Measurements from ENCODE around the gene FXYD4. TPM values are rescaled to one million over a fixed set of nuclear protein-coding genes. Genes with fewer than 3 reads are reported as not detected.

FXYD4 gene
- total RNA-seq, 2 donors from 2014 or later: 0.97 TPM; not detected in 1

DNA sequence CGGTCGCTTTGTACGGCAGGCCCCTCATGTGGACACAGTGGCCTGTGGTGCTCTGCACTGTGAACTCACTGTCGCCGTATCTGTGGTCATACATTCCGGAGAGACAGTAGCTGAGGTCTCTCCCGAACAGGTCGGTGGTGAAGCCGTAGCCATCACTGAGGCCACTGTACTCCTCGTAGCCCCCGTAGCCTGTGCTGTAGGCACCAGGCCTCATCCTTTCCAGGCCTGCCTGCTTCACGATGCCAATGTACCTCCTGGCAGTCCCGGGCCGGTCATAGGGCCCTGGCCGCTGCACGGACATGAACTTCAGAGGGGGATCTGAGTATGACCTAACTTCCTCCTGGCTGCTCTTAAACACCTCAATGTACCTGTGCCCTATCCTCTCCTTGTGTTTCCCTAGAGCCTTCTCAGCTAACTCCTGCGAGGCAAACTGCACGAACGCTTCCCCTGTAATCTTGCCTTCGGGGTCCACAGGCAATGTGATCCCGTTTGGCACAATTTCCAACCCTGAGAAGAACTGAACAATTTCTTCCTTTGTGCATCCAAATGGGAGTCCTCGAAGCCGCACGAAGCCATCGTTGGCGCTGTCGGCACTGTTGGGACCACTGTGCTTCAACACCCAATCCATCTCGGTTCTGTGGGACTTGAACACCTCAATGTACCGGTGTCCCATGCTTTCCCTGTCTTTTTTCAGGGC, 15.7 kb downstream of the FXYD4 start:
- Mint-ChIP-seq H3K27ac (no peak overlapping the region), H3K4me3 (no peak overlapping the region), H3K9me3 (no peaks in the 10 kb centered on the region), H3K36me3 (ENCODE audit: low read depth) (peaks cover 62% of the 10 kb centered on the region), H3K27me3 (ENCODE audit: insufficient read depth) (no peaks in the 10 kb centered on the region), H3K4me1 (peaks cover 34% of the 10 kb centered on the region)
- H3K4me3 ChIP-seq (ENCODE audit: low read length): no peak overlapping the region
- TF ChIP-seq CTCF (conservative IDR thresholded peaks at IDR 0.05): no peak
- H3K36me3 ChIP-seq (ENCODE audit: control insufficient read depth, insufficient read depth, low read length): peaks cover 70% of the 10 kb centered on the region
- H3K27me3 ChIP-seq (ENCODE audit: control insufficient read depth, insufficient read depth, low read length, poor library complexity, severe bottlenecking): no peaks in the 10 kb centered on the region
- H3K27ac ChIP-seq (ENCODE audit: low read depth, low read length): no peak overlapping the region
- peaks cover 12% of the 10 kb centered on the region for H3K4me1 ChIP-seq (ENCODE audit: control insufficient read depth, insufficient read depth, low read length)
- 95 to 97% methylated on average over 28 to 29 of the region's 29 CpGs for WGBS, 2 experiments (ENCODE audit: insufficient coverage in 1 of 2, insufficient read length in 1 of 2)
- no peaks in the 10 kb centered on the region for H3K9me3 ChIP-seq (ENCODE audit: control insufficient read depth, low read length)
- no peak overlapping the region for H3K9ac ChIP-seq (ENCODE audit: extremely low read depth, low read length, poor library complexity, severe bottlenecking)
- DNase-seq: no peak

- Mint-ChIP-seq H3K27me3 (ENCODE audit: insufficient read depth) (no peaks in the 10 kb centered on the region), H3K4me1 (peaks cover 38% of the 10 kb centered on the region), H3K27ac (no peak overlapping the region), H3K4me3 (no peak overlapping the region), H3K9me3 (no peaks in the 10 kb centered on the region), H3K36me3 (ENCODE audit: low read depth) (peaks cover 67% of the 10 kb centered on the region)
- 83 to 95% methylated on average over 1 to 5 of the region's 5 CpGs for whole genome bisulfite sequencing, 2 experiments (ENCODE audit: insufficient coverage in 1 of 2, insufficient read length in 1 of 2)
- no peak overlapping the region for H3K4me3 ChIP-seq (ENCODE audit: low read length)
- H3K9ac ChIP-seq (ENCODE audit: extremely low read depth, low read length, poor library complexity, severe bottlenecking): no peak overlapping the region
- no peaks in the 10 kb centered on the region for H3K9me3 ChIP-seq (ENCODE audit: control insufficient read depth, low read length)
- H3K4me1 ChIP-seq (ENCODE audit: control insufficient read depth, insufficient read depth, low read length): peaks cover 14% of the 10 kb centered on the region
- H3K27ac ChIP-seq (ENCODE audit: low read depth, low read length): no peak overlapping the region
- H3K27me3 ChIP-seq (ENCODE audit: control insufficient read depth, insufficient read depth, low read length, poor library complexity, severe bottlenecking): no peaks in the 10 kb centered on the region
- no peak for TF ChIP-seq CTCF (conservative IDR thresholded peaks at IDR 0.05)
- no peak for DNase-seq
- peaks cover 73% of the 10 kb centered on the region for H3K36me3 ChIP-seq (ENCODE audit: control insufficient read depth, insufficient read depth, low read length)
Measured at GRCh38 chr10:43387678-43388032, 16.2 kb downstream of the FXYD4 start.

- TF ChIP-seq CTCF (conservative IDR thresholded peaks at IDR 0.05): no peak
- H3K9me3 ChIP-seq (ENCODE audit: control insufficient read depth, low read length): no peaks in the 10 kb centered on the region
- no peaks in the 10 kb centered on the region for H3K27me3 ChIP-seq (ENCODE audit: control insufficient read depth, insufficient read depth, low read length, poor library complexity, severe bottlenecking)
- no peaks in the 10 kb centered on the region for H3K9me3 Mint-ChIP-seq
- H3K36me3 Mint-ChIP-seq (ENCODE audit: low read depth): peaks cover 85% of the 10 kb centered on the region
- peaks cover 16% of the 10 kb centered on the region for H3K4me1 ChIP-seq (ENCODE audit: control insufficient read depth, insufficient read depth, low read length)
- no peaks in the 10 kb centered on the region for H3K27me3 Mint-ChIP-seq (ENCODE audit: insufficient read depth)
- WGBS, 2 experiments (ENCODE audit: insufficient coverage in 1 of 2, insufficient read length in 1 of 2): 84 to 90% methylated on average over 2 to 3 of the region's 3 CpGs
- no peak overlapping the region for H3K27ac ChIP-seq (ENCODE audit: low read depth, low read length)
- no peak overlapping the region for H3K9ac ChIP-seq (ENCODE audit: extremely low read depth, low read length, poor library complexity, severe bottlenecking)
- H3K27ac Mint-ChIP-seq: peak overlapping the region; percentile 9
- H3K4me1 Mint-ChIP-seq: peaks cover 42% of the 10 kb centered on the region
- no peak for DNase-seq
- peak overlapping the region; percentile 52 for H3K4me3 ChIP-seq (ENCODE audit: low read length)
- peaks cover 96% of the 10 kb centered on the region for H3K36me3 ChIP-seq (ENCODE audit: control insufficient read depth, insufficient read depth, low read length)
- peak overlapping the region; percentile 1 for H3K4me3 Mint-ChIP-seq
Measured at GRCh38 chr10:43389867-43390266, 18.4 kb downstream of the FXYD4 start.

Data from endodermal cell (in vitro differentiated cells).